Neural cell (in vitro differentiated cells): Measurements from ENCODE around the gene HRK. TPM values are rescaled to one million over a fixed set of nuclear protein-coding genes. Genes with fewer than 3 reads are reported as not detected.

Source experiments
- H2AFZ ChIP-seq: fragments of 200-600, 300-800 bp; sonication (generic), shearing (Covaris generic); 2 replicates; pipeline ENCODE4 v1.6.0; 2014; ENCODE audit warnings: low read depth, mild to moderate bottlenecking, antibody characterized with exemption, low read length, moderate library complexity
- H3F3A ChIP-seq: fragments of 200-600 bp; shearing (Covaris generic); 2 replicates; pipeline ENCODE4 v1.6.1; 2016; ENCODE audit warnings: mild to moderate bottlenecking, moderate library complexity, mixed read lengths, antibody characterized with exemption, low read length; ENCODE audit not compliant: insufficient read depth, poor library complexity, severe bottlenecking
- H3K27ac ChIP-seq: fragments of 200-600, 300-800 bp; sonication (generic), shearing (Covaris generic); 2 replicates; pipeline ENCODE4 v1.5.1; 2014; ENCODE audit warnings: mild to moderate bottlenecking, low read length, moderate library complexity
- H3K27me3 ChIP-seq: fragments of 300-800, 200-600 bp; sonication (generic), shearing (Covaris generic); 2 replicates; pipeline ENCODE4 v1.6.0; 2014; ENCODE audit warnings: mild to moderate bottlenecking, low read depth, low read length, moderate library complexity; ENCODE audit not compliant: insufficient read depth
- H3K36me3 ChIP-seq: fragments of 300-800, 200-600 bp; sonication (generic), shearing (Covaris generic); 2 replicates; pipeline ENCODE4 v1.5.1; 2014; ENCODE audit warnings: mild to moderate bottlenecking, antibody characterized with exemption, low read length, moderate library complexity; ENCODE audit not compliant: insufficient read depth
- H3K4me2 ChIP-seq: fragments of 300-800, 200-600 bp; sonication (generic), shearing (Covaris generic); 2 replicates; pipeline ENCODE4 v1.6.0; 2014; ENCODE audit warnings: mild to moderate bottlenecking, low read length
- H3K4me3 ChIP-seq: fragments of 300-800, 200-600 bp; sonication (generic), shearing (Covaris generic); 2 replicates; pipeline ENCODE4 v1.5.1; 2014; ENCODE audit warnings: mild to moderate bottlenecking, low read length, moderate library complexity
- H3K79me2 ChIP-seq: fragments of 200-600 bp; shearing (Covaris generic); replicated peaks from 2 replicates; pipeline ENCODE4 v1.6.0; 2014; ENCODE audit warnings: mild to moderate bottlenecking, low read length, moderate library complexity; ENCODE audit not compliant: insufficient read depth
- H3K9ac ChIP-seq: fragments of 300-800, 200-600 bp; sonication (generic), shearing (Covaris generic); 2 replicates; pipeline ENCODE4 v1.6.1; 2016; ENCODE audit warnings: mild to moderate bottlenecking, low read length, mixed read lengths
- H3K9me2 ChIP-seq: fragments of 200-600 bp; shearing (Covaris generic); 2 replicates; pipeline ENCODE4 v1.6.1; 2016; ENCODE audit warnings: mild to moderate bottlenecking, low read length, mixed read lengths; ENCODE audit not compliant: insufficient read depth
- H3K9me3 ChIP-seq: fragments of 200-600, 300-800 bp; sonication (generic), shearing (Covaris generic); 2 replicates; pipeline ENCODE4 v1.6.1; 2016; ENCODE audit warnings: mild to moderate bottlenecking, mixed run types, low read length, moderate library complexity, mixed read lengths
- H4K20me1 ChIP-seq: fragments of 200-600 bp; shearing (Covaris generic); 2 replicates; pipeline ENCODE4 v1.6.1; 2016; ENCODE audit warnings: mild to moderate bottlenecking, mixed run types; ENCODE audit not compliant: insufficient read depth
- CTCF ChIP-seq: fragments of 450-650 bp; IDR thresholded peaks from 2 replicates; pipeline ENCODE4 v1.5.1; 2014; ENCODE audit warnings: antibody characterized with exemption, mild to moderate bottlenecking, moderate library complexity; ENCODE audit not compliant: poor library complexity, severe bottlenecking
- EP300 ChIP-seq: fragments of 450-650 bp; conservative IDR thresholded peaks from 2 replicates; pipeline ENCODE4 v1.6.1; 2014; ENCODE audit warnings: antibody characterized with exemption, mild to moderate bottlenecking, moderate library complexity; ENCODE audit not compliant: poor library complexity, severe bottlenecking
- EZH2 ChIP-seq: fragments of 200-600, 300-800 bp; shearing (Covaris generic), sonication (generic); IDR thresholded peaks from 2 replicates; pipeline ENCODE4 v1.6.1; 2014; ENCODE audit warnings: antibody characterized with exemption, low read length, borderline replicate concordance, mild to moderate bottlenecking; ENCODE audit not compliant: insufficient read depth, poor library complexity, severe bottlenecking
- MXI1 ChIP-seq: fragments of 450-650 bp; conservative IDR thresholded peaks from 2 replicates; pipeline ENCODE4 v1.6.1; 2014; ENCODE audit warnings: antibody characterized with exemption, mild to moderate bottlenecking; ENCODE audit not compliant: poor library complexity, severe bottlenecking
- POLR2AphosphoS5 ChIP-seq: IDR thresholded peaks from 2 replicates; pipeline ENCODE4 v1.6.1; 2012
- RAD21 ChIP-seq: fragments of 450-650 bp; conservative IDR thresholded peaks from 2 replicates; pipeline ENCODE4 v1.6.1; 2014; ENCODE audit warnings: antibody characterized with exemption, mild to moderate bottlenecking, moderate library complexity
- REST ChIP-seq: IDR thresholded peaks from 2 replicates; pipeline ENCODE4 v1.6.1; 2012; ENCODE audit warnings: borderline replicate concordance
- SMC3 ChIP-seq: fragments of 450-650 bp; conservative IDR thresholded peaks from 2 replicates; pipeline ENCODE4 v1.6.1; 2014; ENCODE audit warnings: antibody characterized with exemption, mild to moderate bottlenecking, moderate library complexity; ENCODE audit not compliant: poor library complexity
- TAF1 ChIP-seq: IDR thresholded peaks from 2 replicates; pipeline ENCODE4 v1.6.1; 2012; ENCODE audit warnings: low read depth
- polyA plus RNA-seq: library from polyadenylated mRNA; depleted of rRNA; stranded (reverse); fragments of >200 nt; gene quantifications from 2 replicates; pipeline ENCODE4 v1.2.3, GENCODE V29; 2014

Gene HRK
- polyA plus RNA-seq, 1 donor from 2014 or later: 1.4 TPM

- H3K4me2 ChIP-seq: no peak overlapping the region
- H2AFZ ChIP-seq: no peak overlapping the region
- H4K20me1 ChIP-seq: no peaks in the 10 kb centered on the region
- H3K27me3 ChIP-seq: no peaks in the 10 kb centered on the region
- H3K9ac ChIP-seq: no peak overlapping the region
- H3K4me3 ChIP-seq: no peak overlapping the region
- H3F3A ChIP-seq: no peaks in the 10 kb centered on the region
- H3K9me2 ChIP-seq: no peaks in the 10 kb centered on the region
- no peak overlapping the region for H3K27ac ChIP-seq
- no peak for TF ChIP-seq REST
- no peaks in the 10 kb centered on the region for H3K36me3 ChIP-seq
- no peaks in the 10 kb centered on the region for H3K79me2 ChIP-seq
- no peaks in the 10 kb centered on the region for H3K9me3 ChIP-seq
Observed at GRCh38 chr12:116896411-116896924, 15.2 kb upstream of the HRK start.

- Histone ChIP-seq H3K4me3 (no peak overlapping the region), H3K9me3 (no peaks in the 10 kb centered on the region)
- no peak for TF ChIP-seq SMC3
- no peak for TF ChIP-seq REST
- TF ChIP-seq POLR2AphosphoS5: no peak
- TF ChIP-seq EP300: no peak
- no peak for TF ChIP-seq EZH2
- no peak for TF ChIP-seq CTCF
- no peak for TF ChIP-seq MXI1
- TF ChIP-seq TAF1: no peak
- no peak for TF ChIP-seq RAD21
Observed at GRCh38 chr12:116894913-116895312, 13.7 kb upstream of the HRK start.

More at GRCh38 chr12:116894913-116895312, 13.7 kb upstream of the HRK start:
- Histone ChIP-seq H2AFZ (no peak overlapping the region), H3K27me3 (no peaks in the 10 kb centered on the region), H3K9ac (no peak overlapping the region), H3F3A (no peaks in the 10 kb centered on the region), H3K4me2 (no peak overlapping the region), H3K79me2 (no peaks in the 10 kb centered on the region), H4K20me1 (no peaks in the 10 kb centered on the region), H3K27ac (no peak overlapping the region), H3K36me3 (no peaks in the 10 kb centered on the region), H3K9me2 (no peaks in the 10 kb centered on the region)
